Renal pelvis (tissue), 4 donors: ENCODE data around the gene DMXL1. TPM values are rescaled to one million over a fixed set of nuclear protein-coding genes. Genes with fewer than 3 reads are reported as not detected.

ENCODE experiments used
- DNase-seq: peaks from one replicate; pipeline ENCODE4 v3.0.0-alpha.2; 2013
- polyA plus RNA-seq, 3 donors: library from polyadenylated mRNA; unstranded; fragments of 120-200 nt; gene quantifications; one replicate each; pipeline ENCODE4 v1.2.1, GENCODE V29; 2013; ENCODE audit not compliant: insufficient read length in 3 of 3

DMXL1 gene
- polyA plus RNA-seq, 3 donors = 41.6 to 59.9 (median 56.3) TPM

GRCh38 chr5:119288379-119289033 is 217.6 kb downstream of the DMXL1 start:
- DNase-seq = peak; percentile 64

- DNase-seq = no peak
These were observed 218.7 kb downstream of the DMXL1 start for GRCh38 chr5:119289438-119290044.

GRCh38 chr5:119290161-119290569 is 219.3 kb downstream of the DMXL1 start:
- DNase-seq = no peak

GRCh38 chr5:119290607-119291006 is 219.7 kb downstream of the DMXL1 start:
- DNase-seq = no peak

- DNase-seq = no peak
These were observed 220.2 kb downstream of the DMXL1 start for GRCh38 chr5:119291056-119291455.

- no peak for DNase-seq
These were observed 221.0 kb downstream of the DMXL1 start for GRCh38 chr5:119291877-119292276.

- DNase-seq = no peak
These were observed 222.0 kb downstream of the DMXL1 start for GRCh38 chr5:119292701-119293515.

- DNase-seq = no peak
These were observed 222.6 kb downstream of the DMXL1 start for GRCh38 chr5:119293516-119293829.

Other genes with a start within 250 kb of the DMXL1 start
- gene DTWD2, start 82.5 kb upstream of the DMXL1 start, polyA plus RNA-seq = 10 to 100 TPM; 10.8 to 15.4 (median 13.5) TPM